RWPE2 (cell line): ENCODE data around the gene TDP2.
A peak's percentile ranks its signal among the peaks of the same experiment; 100 is the strongest.

Source experiments
- ATAC-seq: fragments of 200-7000 bp; cut with Tn5 transposase; 3 replicates; pipeline ENCODE4 v1.9.1; 2021; ENCODE audit warnings: low read depth
- DNase-seq: peaks from one replicate; pipeline ENCODE4 v3.0.0-alpha.2; 2020; ENCODE audit warnings: low spot score
- H3K27ac ChIP-seq: fragments of 450-650 bp; 2 replicates; pipeline ENCODE4 v1.5.1; 2017; ENCODE audit warnings: mild to moderate bottlenecking; ENCODE audit not compliant: poor library complexity, severe bottlenecking
- H3K27me3 ChIP-seq: fragments of 250-450 bp; sonication (Bioruptor Pico); 2 replicates; pipeline ENCODE4 v1.5.1; 2021; ENCODE audit warnings: mild to moderate bottlenecking, moderate library complexity; ENCODE audit not compliant: insufficient read depth, poor library complexity, severe bottlenecking
- H3K36me3 ChIP-seq: fragments of 250-450 bp; sonication (Bioruptor Pico); 2 replicates; pipeline ENCODE4 v1.5.1; 2020; ENCODE audit warnings: low read depth, mild to moderate bottlenecking, moderate library complexity
- H3K4me1 ChIP-seq: fragments of 250-450 bp; sonication (Bioruptor Pico); 2 replicates; pipeline ENCODE4 v1.5.1; 2021; ENCODE audit warnings: mild to moderate bottlenecking, moderate library complexity; ENCODE audit not compliant: insufficient read depth, poor library complexity, severe bottlenecking
- H3K4me3 ChIP-seq: fragments of 250-450 bp; sonication (Bioruptor Pico); 2 replicates; pipeline ENCODE4 v1.5.1; 2021; ENCODE audit warnings: mild to moderate bottlenecking, moderate library complexity; ENCODE audit not compliant: severe bottlenecking
- H3K9me3 ChIP-seq: fragments of 250-450 bp; sonication (Bioruptor Pico); 2 replicates; pipeline ENCODE4 v1.5.1; 2021; ENCODE audit warnings: mild to moderate bottlenecking, moderate library complexity; ENCODE audit not compliant: severe bottlenecking
- TF ChIP-seq, protein P1 (sequence below): fragments of 450-650 bp; IDR thresholded peaks from one replicate; pipeline ENCODE4 v1.5.1; 2017; ENCODE audit warnings: mild to moderate bottlenecking, moderate library complexity; ENCODE audit not compliant: poor library complexity, severe bottlenecking

The TDP2 gene

GRCh38 chr6:24658573-24659560, 7.8 kb downstream of the TDP2 start:
- TF ChIP-seq, protein P1, sequence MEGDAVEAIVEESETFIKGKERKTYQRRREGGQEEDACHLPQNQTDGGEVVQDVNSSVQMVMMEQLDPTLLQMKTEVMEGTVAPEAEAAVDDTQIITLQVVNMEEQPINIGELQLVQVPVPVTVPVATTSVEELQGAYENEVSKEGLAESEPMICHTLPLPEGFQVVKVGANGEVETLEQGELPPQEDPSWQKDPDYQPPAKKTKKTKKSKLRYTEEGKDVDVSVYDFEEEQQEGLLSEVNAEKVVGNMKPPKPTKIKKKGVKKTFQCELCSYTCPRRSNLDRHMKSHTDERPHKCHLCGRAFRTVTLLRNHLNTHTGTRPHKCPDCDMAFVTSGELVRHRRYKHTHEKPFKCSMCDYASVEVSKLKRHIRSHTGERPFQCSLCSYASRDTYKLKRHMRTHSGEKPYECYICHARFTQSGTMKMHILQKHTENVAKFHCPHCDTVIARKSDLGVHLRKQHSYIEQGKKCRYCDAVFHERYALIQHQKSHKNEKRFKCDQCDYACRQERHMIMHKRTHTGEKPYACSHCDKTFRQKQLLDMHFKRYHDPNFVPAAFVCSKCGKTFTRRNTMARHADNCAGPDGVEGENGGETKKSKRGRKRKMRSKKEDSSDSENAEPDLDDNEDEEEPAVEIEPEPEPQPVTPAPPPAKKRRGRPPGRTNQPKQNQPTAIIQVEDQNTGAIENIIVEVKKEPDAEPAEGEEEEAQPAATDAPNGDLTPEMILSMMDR, result no peak
- peaks cover 54% of the 10 kb centered on the region for H3K36me3 ChIP-seq
- no peaks in the 10 kb centered on the region for H3K9me3 ChIP-seq
- ATAC-seq, result peak; percentile 23; the same call in 2 of the 3 replicates
- H3K27ac ChIP-seq, result no peak overlapping the region
- no peak overlapping the region for H3K4me3 ChIP-seq
- peaks cover 4% of the 10 kb centered on the region for H3K4me1 ChIP-seq
- no peaks in the 10 kb centered on the region for H3K27me3 ChIP-seq
- no peak for DNase-seq

- H3K27me3 ChIP-seq, result no peaks in the 10 kb centered on the region
- ATAC-seq (no peak), DNase-seq (no peak)
- TF ChIP-seq, protein P1, result no peak
- H3K9me3 ChIP-seq, result no peaks in the 10 kb centered on the region
- peaks cover 4% of the 10 kb centered on the region for H3K4me1 ChIP-seq
- no peak overlapping the region for H3K4me3 ChIP-seq
- peaks cover 77% of the 10 kb centered on the region for H3K36me3 ChIP-seq
- no peak overlapping the region for H3K27ac ChIP-seq
Observed at GRCh38 chr6:24655215-24655614, 11.5 kb downstream of the TDP2 start.

- Histone ChIP-seq H3K4me3 (no peak overlapping the region), H3K27ac (no peak overlapping the region), H3K9me3 (no peaks in the 10 kb centered on the region), H3K36me3 (peaks cover 51% of the 10 kb centered on the region), H3K4me1 (peaks cover 10% of the 10 kb centered on the region), H3K27me3 (no peaks in the 10 kb centered on the region)
- TF ChIP-seq, protein P1, result no peak
- ATAC-seq (no peak), DNase-seq (no peak)
Observed at GRCh38 chr6:24650365-24650764, 16.3 kb downstream of the TDP2 start.

DNA sequence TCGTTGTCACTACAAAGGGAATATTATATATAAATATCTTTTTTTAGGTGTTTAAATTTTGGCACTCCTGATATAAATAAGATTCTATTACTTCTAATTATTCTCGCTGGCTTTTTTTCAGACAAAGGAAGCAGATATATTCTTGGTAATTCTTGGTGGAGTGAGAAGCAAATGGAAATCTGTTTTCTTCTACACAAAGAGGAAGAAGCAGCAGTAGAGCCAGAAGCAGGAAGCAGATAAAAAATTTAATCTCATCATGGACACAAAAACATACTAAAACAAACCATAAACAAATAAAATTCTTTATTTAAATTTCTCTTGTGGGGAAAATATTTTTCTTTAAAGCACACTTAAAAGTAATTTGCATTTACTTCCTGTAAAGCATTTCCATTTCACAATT, 17.0 kb downstream of the TDP2 start:
- ATAC-seq, result no peak
- H3K36me3 ChIP-seq, result peaks cover 46% of the 10 kb centered on the region
- no peak overlapping the region for H3K27ac ChIP-seq

More for the DNA sequence above, 17.0 kb downstream of the TDP2 start:
- no peak for DNase-seq
- TF ChIP-seq, protein P1, result no peak
- peaks cover 16% of the 10 kb centered on the region for H3K4me1 ChIP-seq
- no peak overlapping the region for H3K4me3 ChIP-seq
- no peaks in the 10 kb centered on the region for H3K9me3 ChIP-seq
- no peaks in the 10 kb centered on the region for H3K27me3 ChIP-seq
